ENCODE data around the gene PIGU.

Gene PIGU

GRCh38 chr20:34607066-34607465, 69.8 kb downstream of the PIGU start:
- H3K27me3 ChIP-seq: no peaks in the 10 kb centered on the region
- no peak for TF ChIP-seq CTCF (IDR thresholded peaks at IDR 0.05)
- H3K4me3 ChIP-seq (ENCODE audit: low read depth in 1 of 2, low read length in 1 of 2): no peak overlapping the region
- peaks cover 21 to 22% of the 10 kb centered on the region in 2 experiments for H3K4me1 ChIP-seq (ENCODE audit: control insufficient read depth in 1 of 2, insufficient read depth in 1 of 2, low read depth in 1 of 2, low read length in 1 of 2)
- no peak overlapping the region for H3K27ac ChIP-seq
- no peaks in the 10 kb centered on the region for H3K9me3 ChIP-seq
- H3K36me3 ChIP-seq: no peaks in the 10 kb centered on the region

GRCh38 chr20:34604980-34605788, 71.7 kb downstream of the PIGU start:
- Histone ChIP-seq H3K27me3 (no peaks in the 10 kb centered on the region), H3K27ac (no peak overlapping the region), H3K36me3 (no peaks in the 10 kb centered on the region), H3K9me3 (no peaks in the 10 kb centered on the region), H3K4me3 (ENCODE audit: low read depth in 1 of 2, low read length in 1 of 2) (no peak overlapping the region), H3K4me1 (ENCODE audit: control insufficient read depth in 1 of 2, insufficient read depth in 1 of 2, low read depth in 1 of 2, low read length in 1 of 2) (peaks cover 30 to 31% of the 10 kb centered on the region in 2 experiments)
- TF ChIP-seq CTCF (IDR thresholded peaks at IDR 0.05): no peak

- Histone ChIP-seq H3K9me3 (no peaks in the 10 kb centered on the region), H3K27ac (peak overlapping the region; percentile 71), H3K4me1 (ENCODE audit: control insufficient read depth in 1 of 2, insufficient read depth in 1 of 2, low read depth in 1 of 2, low read length in 1 of 2) (peaks cover 15 to 16% of the 10 kb centered on the region in 2 experiments), H3K4me3 (ENCODE audit: low read depth in 1 of 2, low read length in 1 of 2) (peak overlapping the region in 1 of 2 experiments; percentile 9), H3K36me3 (no peaks in the 10 kb centered on the region), H3K27me3 (no peaks in the 10 kb centered on the region)
- TF ChIP-seq CTCF (IDR thresholded peaks at IDR 0.05): no peak
Measured at GRCh38 chr20:34600892-34601653, 75.8 kb downstream of the PIGU start.

- Histone ChIP-seq H3K27me3 (no peaks in the 10 kb centered on the region), H3K9me3 (no peaks in the 10 kb centered on the region), H3K4me1 (ENCODE audit: control insufficient read depth in 1 of 2, insufficient read depth in 1 of 2, low read depth in 1 of 2, low read length in 1 of 2) (peaks cover 7 to 9% of the 10 kb centered on the region in 2 experiments), H3K36me3 (no peaks in the 10 kb centered on the region), H3K27ac (no peak overlapping the region), H3K4me3 (ENCODE audit: low read depth in 1 of 2, low read length in 1 of 2) (no peak overlapping the region)
- no peak for TF ChIP-seq CTCF (IDR thresholded peaks at IDR 0.05)
Measured at GRCh38 chr20:34595377-34596184, 81.3 kb downstream of the PIGU start.

GRCh38 chr20:34586488-34587163, 90.3 kb downstream of the PIGU start:
- peaks cover 10% of the 10 kb centered on the region for H3K36me3 ChIP-seq
- H3K4me1 ChIP-seq (ENCODE audit: control insufficient read depth in 1 of 2, insufficient read depth in 1 of 2, low read depth in 1 of 2, low read length in 1 of 2): peaks cover 0 to 4% of the 10 kb centered on the region in 2 experiments
- no peak for TF ChIP-seq CTCF (IDR thresholded peaks at IDR 0.05)
- H3K4me3 ChIP-seq (ENCODE audit: low read depth in 1 of 2, low read length in 1 of 2): no peak overlapping the region
- no peaks in the 10 kb centered on the region for H3K27me3 ChIP-seq
- no peak overlapping the region for H3K27ac ChIP-seq
- H3K9me3 ChIP-seq: no peaks in the 10 kb centered on the region
